ENCODE measurements around the gene NSG1.

Gene NSG1

DNA sequence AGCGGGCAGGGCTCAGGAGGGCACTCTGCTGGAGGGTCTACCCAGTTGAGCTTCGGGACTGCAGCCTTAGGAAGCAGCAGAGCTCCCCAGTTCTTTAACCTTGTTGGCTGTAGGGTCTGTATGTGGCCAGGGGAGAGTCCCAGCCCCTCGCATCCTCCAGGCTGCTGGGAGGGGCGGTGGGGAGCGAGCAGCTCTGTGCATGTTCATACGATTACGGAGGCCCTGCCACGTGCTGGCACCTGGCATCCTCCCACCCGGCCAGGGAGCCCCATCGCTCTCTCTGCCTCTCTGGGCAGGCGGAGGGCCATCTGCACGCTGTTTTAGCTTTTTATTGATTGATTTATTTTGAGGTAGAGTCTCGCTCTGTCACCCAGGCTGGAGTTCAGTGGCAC is 21.2 kb downstream of the NSG1 start:
- no peak overlapping the region for H3K4me3 ChIP-seq (replicated peaks; ENCODE audit: insufficient read depth, low read length)
- DNase-seq (ENCODE audit: low read depth in 1 of 2, low spot score in 1 of 2) = no peak
- no peak overlapping the region for H3K27ac ChIP-seq (replicated peaks)
- TF ChIP-seq GABPA (IDR thresholded peaks at IDR 0.05; ENCODE audit: low read depth) = no peak
- H3K27me3 ChIP-seq (ENCODE audit: insufficient read depth, poor library complexity, severe bottlenecking) = no peaks in the 10 kb centered on the region

DNA sequence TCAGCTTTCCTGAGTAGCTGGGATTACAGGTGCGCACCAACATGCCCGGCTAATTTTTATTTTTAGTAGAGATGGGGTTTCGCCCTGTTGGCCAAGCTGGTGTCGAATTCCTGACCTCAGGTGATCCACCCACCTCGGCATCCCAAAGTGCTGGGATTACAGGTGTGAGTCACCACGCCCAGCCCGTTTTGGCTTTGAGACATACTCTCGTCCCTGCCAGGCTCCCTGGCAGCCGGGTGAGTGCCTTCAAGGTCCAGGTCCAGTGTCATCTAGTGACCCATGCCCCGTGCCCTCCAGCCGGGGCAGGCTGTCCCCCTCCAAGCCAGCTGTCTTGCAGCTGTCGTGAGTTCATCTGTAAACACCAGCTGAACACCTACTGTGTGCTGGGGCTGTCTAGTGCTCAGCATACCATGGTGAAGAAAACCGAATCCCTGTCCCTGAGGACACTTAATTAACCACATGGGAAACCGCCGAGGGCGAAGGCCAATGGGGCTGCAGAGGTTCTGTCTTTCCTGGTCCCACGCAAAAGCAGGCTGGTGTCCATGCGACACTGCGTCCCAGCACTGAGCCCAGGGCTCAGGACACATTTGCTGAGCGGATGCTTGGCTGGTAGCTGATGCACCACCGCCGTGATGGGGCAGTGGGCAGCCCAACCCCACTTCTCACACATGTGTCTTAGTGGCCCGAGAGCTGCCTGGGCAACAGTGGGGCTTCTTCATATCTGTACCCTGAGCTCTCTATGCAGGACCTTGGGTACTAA is 21.9 kb downstream of the NSG1 start:
- H3K27ac ChIP-seq (replicated peaks) = no peak overlapping the region
- no peak overlapping the region for H3K4me3 ChIP-seq (replicated peaks; ENCODE audit: insufficient read depth, low read length)
- H3K27me3 ChIP-seq (ENCODE audit: insufficient read depth, poor library complexity, severe bottlenecking) = no peaks in the 10 kb centered on the region
- DNase-seq (ENCODE audit: low read depth in 1 of 2, low spot score in 1 of 2) = no peak
- TF ChIP-seq POLR2AphosphoS5 (IDR thresholded peaks at IDR 0.05; ENCODE audit: low read depth) = no peak
- TF ChIP-seq, protein P1, sequence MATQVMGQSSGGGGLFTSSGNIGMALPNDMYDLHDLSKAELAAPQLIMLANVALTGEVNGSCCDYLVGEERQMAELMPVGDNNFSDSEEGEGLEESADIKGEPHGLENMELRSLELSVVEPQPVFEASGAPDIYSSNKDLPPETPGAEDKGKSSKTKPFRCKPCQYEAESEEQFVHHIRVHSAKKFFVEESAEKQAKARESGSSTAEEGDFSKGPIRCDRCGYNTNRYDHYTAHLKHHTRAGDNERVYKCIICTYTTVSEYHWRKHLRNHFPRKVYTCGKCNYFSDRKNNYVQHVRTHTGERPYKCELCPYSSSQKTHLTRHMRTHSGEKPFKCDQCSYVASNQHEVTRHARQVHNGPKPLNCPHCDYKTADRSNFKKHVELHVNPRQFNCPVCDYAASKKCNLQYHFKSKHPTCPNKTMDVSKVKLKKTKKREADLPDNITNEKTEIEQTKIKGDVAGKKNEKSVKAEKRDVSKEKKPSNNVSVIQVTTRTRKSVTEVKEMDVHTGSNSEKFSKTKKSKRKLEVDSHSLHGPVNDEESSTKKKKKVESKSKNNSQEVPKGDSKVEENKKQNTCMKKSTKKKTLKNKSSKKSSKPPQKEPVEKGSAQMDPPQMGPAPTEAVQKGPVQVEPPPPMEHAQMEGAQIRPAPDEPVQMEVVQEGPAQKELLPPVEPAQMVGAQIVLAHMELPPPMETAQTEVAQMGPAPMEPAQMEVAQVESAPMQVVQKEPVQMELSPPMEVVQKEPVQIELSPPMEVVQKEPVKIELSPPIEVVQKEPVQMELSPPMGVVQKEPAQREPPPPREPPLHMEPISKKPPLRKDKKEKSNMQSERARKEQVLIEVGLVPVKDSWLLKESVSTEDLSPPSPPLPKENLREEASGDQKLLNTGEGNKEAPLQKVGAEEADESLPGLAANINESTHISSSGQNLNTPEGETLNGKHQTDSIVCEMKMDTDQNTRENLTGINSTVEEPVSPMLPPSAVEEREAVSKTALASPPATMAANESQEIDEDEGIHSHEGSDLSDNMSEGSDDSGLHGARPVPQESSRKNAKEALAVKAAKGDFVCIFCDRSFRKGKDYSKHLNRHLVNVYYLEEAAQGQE (IDR thresholded peaks at IDR 0.05; ENCODE audit: insufficient replicate concordance, low read depth) = no peak
- no peak for TF ChIP-seq SPI1 (IDR thresholded peaks at IDR 0.05; ENCODE audit: borderline replicate concordance, low read depth)
- TF ChIP-seq GABPA (IDR thresholded peaks at IDR 0.05; ENCODE audit: low read depth) = no peak
- TF ChIP-seq, protein P2, sequence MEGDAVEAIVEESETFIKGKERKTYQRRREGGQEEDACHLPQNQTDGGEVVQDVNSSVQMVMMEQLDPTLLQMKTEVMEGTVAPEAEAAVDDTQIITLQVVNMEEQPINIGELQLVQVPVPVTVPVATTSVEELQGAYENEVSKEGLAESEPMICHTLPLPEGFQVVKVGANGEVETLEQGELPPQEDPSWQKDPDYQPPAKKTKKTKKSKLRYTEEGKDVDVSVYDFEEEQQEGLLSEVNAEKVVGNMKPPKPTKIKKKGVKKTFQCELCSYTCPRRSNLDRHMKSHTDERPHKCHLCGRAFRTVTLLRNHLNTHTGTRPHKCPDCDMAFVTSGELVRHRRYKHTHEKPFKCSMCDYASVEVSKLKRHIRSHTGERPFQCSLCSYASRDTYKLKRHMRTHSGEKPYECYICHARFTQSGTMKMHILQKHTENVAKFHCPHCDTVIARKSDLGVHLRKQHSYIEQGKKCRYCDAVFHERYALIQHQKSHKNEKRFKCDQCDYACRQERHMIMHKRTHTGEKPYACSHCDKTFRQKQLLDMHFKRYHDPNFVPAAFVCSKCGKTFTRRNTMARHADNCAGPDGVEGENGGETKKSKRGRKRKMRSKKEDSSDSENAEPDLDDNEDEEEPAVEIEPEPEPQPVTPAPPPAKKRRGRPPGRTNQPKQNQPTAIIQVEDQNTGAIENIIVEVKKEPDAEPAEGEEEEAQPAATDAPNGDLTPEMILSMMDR (IDR thresholded peaks at IDR 0.05; ENCODE audit: insufficient read depth, low read length) = no peak

DNA sequence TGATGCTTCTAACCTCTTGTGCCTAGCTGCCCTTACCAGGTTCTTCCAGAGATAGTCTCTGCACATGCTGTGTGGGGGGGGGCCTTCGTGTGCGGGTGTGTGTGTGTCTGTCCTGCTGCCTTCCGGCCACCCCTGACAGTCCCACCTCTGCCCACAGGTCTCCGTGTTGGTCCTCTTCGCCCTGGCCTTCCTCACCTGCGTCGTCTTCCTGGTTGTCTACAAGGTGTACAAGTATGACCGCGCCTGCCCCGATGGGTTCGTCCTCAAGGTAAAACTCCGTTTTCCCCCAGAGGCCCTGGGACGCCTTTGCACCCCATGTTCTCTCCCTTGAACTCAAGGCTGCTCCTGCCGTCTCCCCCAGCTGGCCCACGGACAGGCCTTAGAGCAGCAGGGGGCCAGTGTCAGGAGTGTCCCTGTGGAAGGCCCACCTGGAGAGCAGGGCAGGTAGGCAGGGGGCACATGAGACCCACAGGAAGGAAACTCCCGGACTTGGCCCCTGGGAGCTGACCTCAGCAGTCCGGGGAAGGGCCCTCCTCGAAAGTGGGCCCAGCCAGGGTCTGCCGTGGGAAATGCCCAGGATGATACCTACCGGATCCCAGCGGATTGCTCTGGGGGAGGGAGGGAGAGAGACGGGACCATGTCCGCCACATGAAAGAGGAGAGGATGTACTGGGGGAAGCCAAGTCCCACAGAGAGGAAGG is 22.7 kb downstream of the NSG1 start:
- no peak for DNase-seq (ENCODE audit: low read depth in 1 of 2, low spot score in 1 of 2)
- TF ChIP-seq, protein P2 (IDR thresholded peaks at IDR 0.05; ENCODE audit: insufficient read depth, low read length) = no peak
- TF ChIP-seq POLR2AphosphoS5 (IDR thresholded peaks at IDR 0.05; ENCODE audit: low read depth) (no peak), SPI1 (IDR thresholded peaks at IDR 0.05; ENCODE audit: borderline replicate concordance, low read depth) (no peak), GABPA (IDR thresholded peaks at IDR 0.05; ENCODE audit: low read depth) (no peak)
- TF ChIP-seq, protein P1 (IDR thresholded peaks at IDR 0.05; ENCODE audit: insufficient replicate concordance, low read depth) = no peak
- no peak overlapping the region for H3K4me3 ChIP-seq (replicated peaks; ENCODE audit: insufficient read depth, low read length)

DNA sequence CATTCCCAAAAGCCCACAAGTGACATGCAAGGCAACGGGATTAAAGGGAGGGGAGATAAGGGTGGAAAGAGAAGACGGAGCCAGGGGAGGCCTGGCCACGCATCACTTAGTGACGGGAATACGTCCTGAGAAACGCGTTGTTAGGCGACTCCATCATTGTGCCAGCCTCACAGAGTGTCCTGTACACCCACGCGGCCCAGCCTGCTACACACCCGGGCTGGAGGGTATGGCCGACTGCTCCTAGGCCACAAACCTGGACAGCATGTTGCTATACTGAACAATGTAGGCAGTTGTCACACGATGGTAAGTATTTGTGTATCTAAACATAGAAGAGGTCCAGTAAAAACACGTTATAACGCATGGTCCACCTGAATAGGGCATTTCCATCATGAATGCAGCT is 23.4 kb downstream of the NSG1 start:
- Histone ChIP-seq H3K4me3 (replicated peaks; ENCODE audit: insufficient read depth, low read length) (no peak overlapping the region), H3K27me3 (ENCODE audit: insufficient read depth, poor library complexity, severe bottlenecking) (no peaks in the 10 kb centered on the region), H3K27ac (replicated peaks) (no peak overlapping the region)
- TF ChIP-seq, protein P1 (IDR thresholded peaks at IDR 0.05; ENCODE audit: insufficient replicate concordance, low read depth) = no peak
- TF ChIP-seq SPI1 (IDR thresholded peaks at IDR 0.05; ENCODE audit: borderline replicate concordance, low read depth) = no peak
- no peak for TF ChIP-seq POLR2AphosphoS5 (IDR thresholded peaks at IDR 0.05; ENCODE audit: low read depth)
- no peak for TF ChIP-seq GABPA (IDR thresholded peaks at IDR 0.05; ENCODE audit: low read depth)
- TF ChIP-seq, protein P2 (IDR thresholded peaks at IDR 0.05; ENCODE audit: insufficient read depth, low read length) = no peak
- no peak for DNase-seq (ENCODE audit: low read depth in 1 of 2, low spot score in 1 of 2)

More for the DNA sequence above, 22.7 kb downstream of the NSG1 start:
- Histone ChIP-seq H3K27ac (replicated peaks) (no peak overlapping the region), H3K27me3 (ENCODE audit: insufficient read depth, poor library complexity, severe bottlenecking) (no peaks in the 10 kb centered on the region)
